OCI-LY1 (cell line): Measurements from ENCODE around the gene MRPS10.

Experiments used
- H2AFZ ChIP-seq: fragments of 200-600 bp; sonication (generic), shearing (Covaris generic); 2 replicates; pipeline ENCODE4 v1.6.0; 2014; ENCODE audit warnings: antibody characterized with exemption, mild to moderate bottlenecking, low read length
- H3F3A ChIP-seq: fragments of 200-600 bp; sonication (generic), shearing (Covaris generic); 2 replicates; pipeline ENCODE4 v1.6.0; 2014; ENCODE audit warnings: mild to moderate bottlenecking, antibody characterized with exemption, low read length, moderate library complexity; ENCODE audit not compliant: insufficient read depth
- H3K27ac ChIP-seq: fragments of 200-600 bp; sonication (generic); 2 replicates; pipeline ENCODE4 v1.5.1; 2014; ENCODE audit warnings: low read length, mixed run types, mild to moderate bottlenecking, low read depth; ENCODE audit not compliant: poor library complexity, severe bottlenecking
- H3K27me3 ChIP-seq: fragments of 200-600 bp; sonication (generic); 2 replicates; pipeline ENCODE4 v1.6.0; 2014; ENCODE audit warnings: antibody characterized with exemption, mild to moderate bottlenecking, low read length, moderate library complexity; ENCODE audit not compliant: insufficient read depth
- H3K36me3 ChIP-seq: fragments of 200-600 bp; sonication (generic); 2 replicates; pipeline ENCODE4 v1.6.1; 2014; ENCODE audit warnings: mild to moderate bottlenecking, antibody characterized with exemption, low read length, moderate library complexity, mixed read lengths; ENCODE audit not compliant: insufficient read depth
- H3K4me1 ChIP-seq: fragments of 200-600 bp; sonication (generic); 2 replicates; pipeline ENCODE4 v1.5.1; 2014; ENCODE audit warnings: mild to moderate bottlenecking, low read length, moderate library complexity; ENCODE audit not compliant: insufficient read depth, severe bottlenecking
- H3K4me2 ChIP-seq: fragments of 200-600 bp; sonication (generic), shearing (Covaris generic); 2 replicates; pipeline ENCODE4 v1.6.1; 2014; ENCODE audit warnings: low read length
- H3K4me3 ChIP-seq: fragments of 200-600 bp; sonication (generic); 2 replicates; pipeline ENCODE4 v1.5.1; 2014; ENCODE audit warnings: low read length, low read depth, mild to moderate bottlenecking, mixed read lengths; ENCODE audit not compliant: poor library complexity, severe bottlenecking
- H3K79me2 ChIP-seq: fragments of 200-600 bp; shearing (Covaris generic); 2 replicates; pipeline ENCODE4 v1.6.1; 2016; ENCODE audit warnings: mixed run types, low read length, mixed read lengths; ENCODE audit not compliant: insufficient read depth
- H3K9ac ChIP-seq: fragments of 200-600 bp; sonication (generic), shearing (Covaris generic); 2 replicates; pipeline ENCODE4 v1.6.1; 2014; ENCODE audit warnings: mild to moderate bottlenecking, low read length, mixed read lengths
- H3K9me2 ChIP-seq: fragments of 200-600 bp; sonication (generic), shearing (Covaris generic); 2 replicates; pipeline ENCODE4 v1.6.1; 2014; ENCODE audit warnings: low read depth, mild to moderate bottlenecking, low read length, mixed read lengths
- H3K9me3 ChIP-seq: fragments of 200-600 bp; shearing (Covaris generic); 2 replicates; pipeline ENCODE4 v1.6.1; 2014; ENCODE audit warnings: low read length, mixed read lengths
- H4K20me1 ChIP-seq: fragments of 200-600 bp; sonication (generic), shearing (Covaris generic); 2 replicates; pipeline ENCODE4 v1.6.0; 2016; ENCODE audit warnings: mild to moderate bottlenecking, low read length; ENCODE audit not compliant: insufficient read depth
- EZH2 ChIP-seq: fragments of 200-600 bp; sonication (generic), shearing (Covaris generic); IDR thresholded peaks from 2 replicates; pipeline ENCODE4 v1.8.0; 2017; ENCODE audit warnings: borderline replicate concordance, mixed run types, mild to moderate bottlenecking, antibody characterized with exemption, low read length, moderate library complexity, mixed read lengths
- TF ChIP-seq, protein P1 (sequence below): fragments of 200-600 bp; sonication (generic), shearing (Covaris generic); IDR thresholded peaks from 2 replicates; pipeline ENCODE4 v1.5.1; 2017; ENCODE audit warnings: mild to moderate bottlenecking, antibody characterized with exemption, low read length, moderate library complexity, mixed read lengths

MRPS10 gene

DNA sequence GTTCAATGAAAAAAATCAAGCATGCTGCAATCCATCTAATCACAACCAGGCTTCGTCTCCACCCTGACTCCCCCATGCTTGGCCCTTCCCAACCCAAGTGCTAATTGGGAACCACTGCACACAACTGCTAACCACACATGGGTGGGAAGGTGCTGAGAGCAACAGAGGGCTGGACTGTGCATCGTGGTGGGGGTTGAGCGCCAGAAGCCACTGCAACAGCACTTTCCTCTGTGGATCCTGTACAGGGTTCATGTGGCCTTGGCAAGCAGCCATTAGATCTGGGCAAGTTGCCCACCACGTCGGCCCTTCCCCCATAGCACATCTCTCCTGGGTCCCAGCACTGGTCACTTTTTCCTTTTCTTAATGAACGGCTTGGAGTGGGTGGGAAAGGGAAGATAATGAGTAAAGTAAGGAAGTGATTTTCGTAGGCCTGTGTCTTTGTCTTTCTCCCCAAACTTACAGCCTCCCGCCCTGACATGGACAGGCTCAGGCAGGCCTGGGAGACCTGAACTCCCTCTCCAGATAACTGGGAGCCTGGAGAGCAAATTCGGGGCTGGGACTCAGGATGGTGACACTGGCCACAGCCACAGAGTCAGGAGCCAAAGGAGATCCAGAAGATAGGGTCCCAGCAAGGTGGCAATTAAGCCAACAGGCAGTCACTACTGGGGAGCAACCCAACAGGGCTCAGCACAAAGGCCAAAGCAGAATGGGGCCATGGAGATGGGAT is 34.4 kb upstream of the MRPS10 start:
- no peaks in the 10 kb centered on the region for H4K20me1 ChIP-seq
- no peak overlapping the region for H2AFZ ChIP-seq
- no peaks in the 10 kb centered on the region for H3F3A ChIP-seq
- no peak overlapping the region for H3K4me2 ChIP-seq
- H3K79me2 ChIP-seq = no peaks in the 10 kb centered on the region
- H3K9ac ChIP-seq = no peak overlapping the region
- H3K27me3 ChIP-seq = no peaks in the 10 kb centered on the region; the same call in 1 of the 2 replicates
- TF ChIP-seq EZH2 = no peak
- TF ChIP-seq, protein P1, sequence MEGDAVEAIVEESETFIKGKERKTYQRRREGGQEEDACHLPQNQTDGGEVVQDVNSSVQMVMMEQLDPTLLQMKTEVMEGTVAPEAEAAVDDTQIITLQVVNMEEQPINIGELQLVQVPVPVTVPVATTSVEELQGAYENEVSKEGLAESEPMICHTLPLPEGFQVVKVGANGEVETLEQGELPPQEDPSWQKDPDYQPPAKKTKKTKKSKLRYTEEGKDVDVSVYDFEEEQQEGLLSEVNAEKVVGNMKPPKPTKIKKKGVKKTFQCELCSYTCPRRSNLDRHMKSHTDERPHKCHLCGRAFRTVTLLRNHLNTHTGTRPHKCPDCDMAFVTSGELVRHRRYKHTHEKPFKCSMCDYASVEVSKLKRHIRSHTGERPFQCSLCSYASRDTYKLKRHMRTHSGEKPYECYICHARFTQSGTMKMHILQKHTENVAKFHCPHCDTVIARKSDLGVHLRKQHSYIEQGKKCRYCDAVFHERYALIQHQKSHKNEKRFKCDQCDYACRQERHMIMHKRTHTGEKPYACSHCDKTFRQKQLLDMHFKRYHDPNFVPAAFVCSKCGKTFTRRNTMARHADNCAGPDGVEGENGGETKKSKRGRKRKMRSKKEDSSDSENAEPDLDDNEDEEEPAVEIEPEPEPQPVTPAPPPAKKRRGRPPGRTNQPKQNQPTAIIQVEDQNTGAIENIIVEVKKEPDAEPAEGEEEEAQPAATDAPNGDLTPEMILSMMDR = no peak
- H3K27ac ChIP-seq = no peak overlapping the region
- H3K36me3 ChIP-seq = no peaks in the 10 kb centered on the region
- H3K9me3 ChIP-seq = no peaks in the 10 kb centered on the region
- no peaks in the 10 kb centered on the region for H3K9me2 ChIP-seq
- H3K4me1 ChIP-seq = no peaks in the 10 kb centered on the region
- H3K4me3 ChIP-seq = no peak overlapping the region

DNA sequence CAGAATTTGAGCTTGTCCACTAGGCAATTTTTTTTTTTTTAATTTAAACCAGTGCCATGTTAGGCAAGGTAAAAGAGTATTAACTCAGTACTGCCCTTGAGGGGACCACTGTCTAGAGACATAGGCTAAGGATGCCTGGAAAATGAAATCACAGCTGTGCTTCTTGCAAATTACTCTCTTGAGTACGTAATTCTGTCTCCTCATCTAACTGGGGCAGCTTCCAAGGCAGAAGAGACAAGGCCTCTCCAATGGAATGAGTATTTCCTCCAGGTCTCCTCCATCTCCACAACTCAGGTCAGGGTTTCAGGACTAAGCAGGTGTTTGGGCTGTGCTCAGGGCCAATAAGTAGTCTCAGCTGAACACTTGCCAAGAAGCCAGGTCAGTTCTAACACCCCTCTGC is 33.8 kb upstream of the MRPS10 start:
- Histone ChIP-seq H3K4me3 (no peak overlapping the region), H2AFZ (no peak overlapping the region), H3F3A (no peaks in the 10 kb centered on the region), H3K9ac (no peak overlapping the region), H3K27ac (no peak overlapping the region), H3K9me3 (no peaks in the 10 kb centered on the region), H3K27me3 (no peaks in the 10 kb centered on the region; the same call in 1 of the 2 replicates), H3K79me2 (no peaks in the 10 kb centered on the region), H4K20me1 (no peaks in the 10 kb centered on the region), H3K4me2 (no peak overlapping the region), H3K36me3 (no peaks in the 10 kb centered on the region), H3K4me1 (no peaks in the 10 kb centered on the region), H3K9me2 (no peaks in the 10 kb centered on the region)
- TF ChIP-seq, protein P1 = no peak
- no peak for TF ChIP-seq EZH2

GRCh38 chr6:42250274-42250931 is 32.7 kb upstream of the MRPS10 start:
- Histone ChIP-seq H3K4me1 (no peaks in the 10 kb centered on the region), H3K9me3 (no peaks in the 10 kb centered on the region), H3K27me3 (no peaks in the 10 kb centered on the region; the same call in 1 of the 2 replicates), H3K36me3 (no peaks in the 10 kb centered on the region), H3K9me2 (no peaks in the 10 kb centered on the region), H3K79me2 (no peaks in the 10 kb centered on the region), H4K20me1 (no peaks in the 10 kb centered on the region), H3K9ac (no peak overlapping the region), H3K4me2 (no peak overlapping the region), H3K4me3 (no peak overlapping the region), H3F3A (no peaks in the 10 kb centered on the region), H2AFZ (no peak overlapping the region), H3K27ac (no peak overlapping the region)
- TF ChIP-seq EZH2 = no peak
- TF ChIP-seq, protein P1 = no peak
